Loucy (cell line): ENCODE results near the gene APIP.
"Not testable (repeated sequence)": the region's sequence is repeated elsewhere in the genome, so short reads cannot be mapped to it uniquely, and the experiment has no call there.

Experiments
- H2AFZ ChIP-seq: fragments of 200-600 bp; sonication (generic); 2 replicates; pipeline ENCODE4 v1.6.0; 2016; ENCODE audit warnings: antibody characterized with exemption, mild to moderate bottlenecking, low read length, moderate library complexity
- H3F3A ChIP-seq: fragments of 200-600 bp; 2 replicates; pipeline ENCODE4 v1.6.0; 2016; ENCODE audit warnings: antibody characterized with exemption, low read depth, mild to moderate bottlenecking
- H3K27me3 ChIP-seq: fragments of 200-600 bp; sonication (generic); 2 replicates; pipeline ENCODE4 v1.6.1; 2014; ENCODE audit warnings: low read length, mild to moderate bottlenecking; ENCODE audit not compliant: insufficient read depth, poor library complexity, severe bottlenecking
- H3K36me3 ChIP-seq: fragments of 200-600 bp; sonication (generic); 2 replicates; pipeline ENCODE4 v1.6.1; 2016; ENCODE audit warnings: low read length; ENCODE audit not compliant: insufficient read depth
- H3K4me1 ChIP-seq: fragments of 200-600 bp; sonication (generic); 2 replicates; pipeline ENCODE4 v1.5.1; 2014; ENCODE audit warnings: low read length, mild to moderate bottlenecking; ENCODE audit not compliant: insufficient read depth, poor library complexity, severe bottlenecking
- H3K4me2 ChIP-seq: fragments of 200-600 bp; sonication (generic); 2 replicates; pipeline ENCODE4 v1.6.0; 2014; ENCODE audit warnings: antibody characterized with exemption, low read length, low read depth, mild to moderate bottlenecking; ENCODE audit not compliant: poor library complexity, severe bottlenecking
- H3K4me3 ChIP-seq: fragments of 200-600 bp; sonication (generic); 2 replicates; pipeline ENCODE4 v1.5.1; 2014; ENCODE audit warnings: low read length, mild to moderate bottlenecking, mixed read lengths; ENCODE audit not compliant: poor library complexity, severe bottlenecking
- H3K79me2 ChIP-seq: fragments of 200-600 bp; sonication (generic); 2 replicates; pipeline ENCODE4 v1.6.1; 2014; ENCODE audit warnings: low read length; ENCODE audit not compliant: insufficient read depth
- H3K9ac ChIP-seq: fragments of 200-600 bp; sonication (generic); 2 replicates; pipeline ENCODE4 v1.6.0; 2014; ENCODE audit warnings: mild to moderate bottlenecking, low read depth, low read length, moderate library complexity; ENCODE audit not compliant: poor library complexity, severe bottlenecking
- H3K9me2 ChIP-seq: fragments of 200-600 bp; sonication (generic); replicated peaks from 2 replicates; pipeline ENCODE4 v1.6.1; 2016; ENCODE audit warnings: low read depth, low read length, mixed read lengths
- H3K9me3 ChIP-seq: fragments of 200-600 bp; sonication (generic); 2 replicates; pipeline ENCODE4 v1.6.1; 2014; ENCODE audit warnings: mild to moderate bottlenecking, antibody characterized with exemption, low read length, low read depth; ENCODE audit not compliant: insufficient read depth
- H4K20me1 ChIP-seq: fragments of 200-600 bp; sonication (generic); 2 replicates; pipeline ENCODE4 v1.6.0; 2014; ENCODE audit warnings: antibody characterized with exemption, low read length, mild to moderate bottlenecking; ENCODE audit not compliant: insufficient read depth, poor library complexity, severe bottlenecking
- CTCF ChIP-seq: fragments of 200-600 bp; sonication (generic); conservative IDR thresholded peaks from 2 replicates; pipeline ENCODE4 v1.5.1; 2014; ENCODE audit warnings: mild to moderate bottlenecking, antibody characterized with exemption, low read length
- EZH2phosphoT487 ChIP-seq: fragments of 200-600 bp; IDR thresholded peaks from 2 replicates; pipeline ENCODE4 v1.6.1; 2018; ENCODE audit warnings: antibody characterized with exemption, mild to moderate bottlenecking, moderate library complexity, borderline replicate concordance

Gene APIP

DNA sequence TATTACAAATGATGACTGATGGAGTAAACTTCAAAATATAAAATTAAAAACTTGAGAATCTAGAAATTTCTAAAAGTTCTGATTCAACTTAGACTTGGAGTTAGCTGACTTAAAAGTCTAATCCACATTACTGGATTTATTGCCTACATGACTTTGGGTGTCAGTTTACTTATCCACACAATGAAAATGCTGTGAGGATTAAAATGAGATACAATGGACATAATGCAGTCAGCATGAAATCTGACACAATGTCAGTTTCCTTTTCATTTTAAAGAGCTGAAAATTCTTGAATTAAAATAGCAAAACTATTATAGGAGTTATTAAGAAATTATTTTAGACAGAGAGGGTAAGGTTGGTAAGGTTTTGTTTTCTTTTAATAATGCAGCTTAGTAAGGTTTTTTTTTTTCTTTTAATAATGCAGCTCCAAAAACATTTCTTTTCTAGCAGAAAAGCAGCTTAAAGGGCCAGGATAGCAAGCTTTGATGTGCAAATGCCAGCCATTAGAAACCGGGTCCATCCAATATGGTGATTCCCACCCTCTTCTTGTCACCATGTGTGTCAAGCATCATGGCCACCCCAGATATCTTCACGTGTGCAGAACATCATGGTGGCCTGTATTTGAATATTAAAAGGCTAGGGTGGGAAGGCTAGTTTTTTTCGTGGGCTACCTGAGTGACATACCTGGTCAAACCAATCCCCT lies 18.9 kb downstream of the APIP start:
- no peaks in the 10 kb centered on the region for H3K27me3 ChIP-seq
- no peak overlapping the region for H3K4me3 ChIP-seq
- peaks cover 13% of the 10 kb centered on the region; the same call in 1 of the 2 replicates for H3K9me3 ChIP-seq
- H3F3A ChIP-seq = no peaks in the 10 kb centered on the region
- no peak for TF ChIP-seq CTCF
- TF ChIP-seq EZH2phosphoT487 = no peak
- H3K4me1 ChIP-seq = no peaks in the 10 kb centered on the region
- H2AFZ ChIP-seq = no peak overlapping the region
- H3K9ac ChIP-seq = no peak overlapping the region
- no peak overlapping the region for H3K4me2 ChIP-seq
- no peaks in the 10 kb centered on the region for H3K9me2 ChIP-seq
- no peaks in the 10 kb centered on the region for H4K20me1 ChIP-seq
- H3K79me2 ChIP-seq = peaks cover 28% of the 10 kb centered on the region
- H3K36me3 ChIP-seq = no peaks in the 10 kb centered on the region

DNA sequence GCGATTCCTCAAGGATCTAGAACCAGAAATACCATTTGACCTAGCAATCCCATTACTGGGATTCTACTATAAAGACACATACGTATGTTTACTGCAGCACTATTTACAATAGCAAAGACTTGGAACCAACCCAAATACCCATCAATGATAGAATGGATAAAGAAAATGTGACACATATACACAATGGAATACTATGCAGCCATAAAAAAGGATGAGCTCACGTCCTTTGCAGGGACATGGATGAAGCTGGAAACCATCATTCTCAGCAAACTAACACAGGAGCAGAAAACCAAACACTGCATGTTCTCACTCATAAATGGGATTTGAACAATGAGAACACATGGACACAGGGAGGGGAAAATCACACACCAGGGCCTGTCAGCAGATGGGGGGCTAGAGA lies 20.0 kb downstream of the APIP start:
- H2AFZ ChIP-seq, H4K20me1 ChIP-seq, H3K9me2 ChIP-seq, H3K4me3 ChIP-seq, H3K36me3 ChIP-seq, H3K27me3 ChIP-seq, H3K4me1 ChIP-seq, H3K9ac ChIP-seq, H3F3A ChIP-seq, H3K4me2 ChIP-seq: not testable (repeated sequence)
- H3K79me2 ChIP-seq = peaks cover 17% of the 10 kb centered on the region
- peaks cover 13% of the 10 kb centered on the region; the same call in 1 of the 2 replicates for H3K9me3 ChIP-seq

DNA sequence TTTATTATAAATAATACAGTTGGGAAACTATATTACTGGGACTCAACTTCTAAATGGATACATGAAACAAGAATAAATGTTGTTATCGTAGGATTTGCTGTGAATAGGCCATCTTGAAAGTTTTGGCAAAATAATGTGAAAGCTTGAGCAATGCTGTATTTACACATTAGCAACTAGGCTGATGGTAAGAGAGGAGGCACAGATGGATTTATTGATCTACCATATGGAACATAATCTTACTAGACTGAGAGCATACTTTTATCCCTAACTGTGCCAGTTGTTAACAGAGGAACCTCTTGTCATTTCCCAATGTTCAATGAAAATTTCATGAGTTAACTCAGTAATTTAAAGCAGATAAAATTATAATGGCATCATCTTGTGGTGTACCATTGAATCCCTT lies 22.8 kb downstream of the APIP start:
- Histone ChIP-seq H3F3A (no peaks in the 10 kb centered on the region), H3K79me2 (peaks cover 5% of the 10 kb centered on the region), H3K4me3 (no peak overlapping the region), H4K20me1 (no peaks in the 10 kb centered on the region), H3K9me2 (no peaks in the 10 kb centered on the region), H3K9ac (no peak overlapping the region), H3K4me2 (no peak overlapping the region), H3K27me3 (no peaks in the 10 kb centered on the region), H3K9me3 (no peaks in the 10 kb centered on the region), H3K36me3 (no peaks in the 10 kb centered on the region; the same call in 1 of the 2 replicates), H2AFZ (no peak overlapping the region), H3K4me1 (no peaks in the 10 kb centered on the region)
- TF ChIP-seq CTCF = no peak
- no peak for TF ChIP-seq EZH2phosphoT487

DNA sequence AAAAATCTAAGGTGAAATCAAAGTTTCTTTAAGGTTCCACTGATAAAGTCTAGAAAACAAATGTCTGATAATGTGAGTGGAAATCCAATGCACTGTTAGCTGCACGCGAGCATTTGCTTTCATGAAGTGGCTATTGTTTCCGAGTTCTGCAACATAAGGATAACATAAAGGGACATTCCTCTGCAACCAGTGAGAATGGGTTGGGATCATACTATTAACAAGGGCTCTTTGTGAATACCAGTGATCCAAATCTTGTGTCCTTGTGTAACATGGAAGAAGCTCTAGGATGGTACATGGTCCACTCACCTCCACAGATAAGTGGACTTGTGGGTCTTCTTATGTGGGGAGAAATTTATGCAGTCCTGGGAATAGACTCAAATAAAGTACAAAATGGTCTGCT lies 24.6 kb downstream of the APIP start:
- H4K20me1 ChIP-seq = no peaks in the 10 kb centered on the region
- H3K36me3 ChIP-seq = peaks cover under 1% of the 10 kb centered on the region; the same call in 1 of the 2 replicates
- H3F3A ChIP-seq = no peaks in the 10 kb centered on the region
- H2AFZ ChIP-seq = no peak overlapping the region
- no peaks in the 10 kb centered on the region for H3K4me1 ChIP-seq
- H3K4me3 ChIP-seq = no peak overlapping the region
- peaks cover 3% of the 10 kb centered on the region for H3K79me2 ChIP-seq
- H3K4me2 ChIP-seq = no peak overlapping the region
- no peaks in the 10 kb centered on the region for H3K9me2 ChIP-seq
- no peaks in the 10 kb centered on the region for H3K27me3 ChIP-seq
- H3K9me3 ChIP-seq = no peaks in the 10 kb centered on the region
- H3K9ac ChIP-seq = no peak overlapping the region
- TF ChIP-seq EZH2phosphoT487 = no peak
- TF ChIP-seq CTCF = no peak
